Smooth muscle cell (in vitro differentiated cells): ENCODE measurements around the gene CBLL1. TPM values are rescaled to one million over a fixed set of nuclear protein-coding genes. Genes with fewer than 3 reads are reported as not detected.
A peak's percentile ranks its signal among the peaks of the same experiment; 100 is the strongest.

Source experiments
- DNase-seq: peaks from one replicate; lab custom pipeline; 2025; ENCODE audit not compliant: unreplicated experiment; lab: John Stamatoyannopoulos, UW
- H2AFZ ChIP-seq: fragments of 200-600 bp; sonication (generic); 2 replicates; pipeline ENCODE4 v1.6.0; 2016; ENCODE audit warnings: antibody characterized with exemption, low read depth, mild to moderate bottlenecking
- H3F3A ChIP-seq: fragments of 200-600 bp; sonication (generic); 2 replicates; pipeline ENCODE4 v1.6.0; 2017; ENCODE audit warnings: antibody characterized with exemption, low read depth
- H3K27ac ChIP-seq: fragments of 200-600 bp; sonication (generic); 2 replicates; pipeline ENCODE4 v1.5.1; 2016; ENCODE audit warnings: low read depth, mild to moderate bottlenecking
- H3K27me3 ChIP-seq: fragments of 200-600 bp; sonication (generic); 2 replicates; pipeline ENCODE4 v1.6.1; 2016; ENCODE audit warnings: low read depth, mild to moderate bottlenecking
- H3K36me3 ChIP-seq: fragments of 200-600 bp; sonication (generic); 2 replicates; pipeline ENCODE4 v1.5.1; 2016; ENCODE audit warnings: low read depth
- H3K4me1 ChIP-seq: fragments of 200-600 bp; sonication (generic); 2 replicates; pipeline ENCODE4 v1.5.1; 2016; ENCODE audit warnings: low read depth
- H3K4me2 ChIP-seq: fragments of 200-600 bp; sonication (generic); 2 replicates; pipeline ENCODE4 v1.6.0; 2016; ENCODE audit warnings: mild to moderate bottlenecking
- H3K4me3 ChIP-seq: fragments of 200-600 bp; sonication (generic); 2 replicates; pipeline ENCODE4 v1.5.1; 2016; ENCODE audit warnings: mild to moderate bottlenecking
- H3K79me2 ChIP-seq: fragments of 200-600 bp; sonication (generic); 2 replicates; pipeline ENCODE4 v1.6.0; 2016; ENCODE audit warnings: low read depth, mild to moderate bottlenecking
- H3K9ac ChIP-seq: fragments of 200-600 bp; sonication (generic); 2 replicates; pipeline ENCODE4 v1.6.0; 2016; ENCODE audit warnings: low read depth
- H3K9me3 ChIP-seq: fragments of 200-600 bp; sonication (generic); replicated peaks from 2 replicates; pipeline ENCODE4 v1.5.1; 2016; ENCODE audit warnings: low read depth
- H4K20me1 ChIP-seq: fragments of 200-600 bp; sonication (generic); 2 replicates; pipeline ENCODE4 v1.6.0; 2016; ENCODE audit warnings: low read depth
- WGBS: methylation state at CpG from one replicate; pipeline ENCODE4 v1.1.7; 2016; ENCODE audit warnings: low lambda C conversion rate; 5-methylcytosine and 5-hydroxymethylcytosine counted together
- polyA plus RNA-seq: library from polyadenylated mRNA; unstranded; fragments of >200 nt; fragmentation: Nextera tagmentation; extraction: Ambion mirVana; gene quantifications from 2 replicates; pipeline ENCODE4 v1.2.1, GENCODE V29; 2016
- total RNA-seq: library from RNA; depleted of rRNA; stranded (reverse); fragments of >200 nt; gene quantifications from 2 replicates; pipeline ENCODE4 v1.2.3, GENCODE V29; 2014
- TF ChIP-seq, protein P1 (sequence below): fragments of 200-600 bp; sonication (generic); IDR thresholded peaks from 2 replicates; pipeline ENCODE4 v1.5.1; 2017; ENCODE audit warnings: borderline replicate concordance, mild to moderate bottlenecking, antibody characterized with exemption; ENCODE audit not compliant: insufficient read depth, poor library complexity, severe bottlenecking

The CBLL1 gene
- total and polyA plus RNA-seq, 2 experiments from 2014 or later: 17.8 to 22.9 TPM

DNA sequence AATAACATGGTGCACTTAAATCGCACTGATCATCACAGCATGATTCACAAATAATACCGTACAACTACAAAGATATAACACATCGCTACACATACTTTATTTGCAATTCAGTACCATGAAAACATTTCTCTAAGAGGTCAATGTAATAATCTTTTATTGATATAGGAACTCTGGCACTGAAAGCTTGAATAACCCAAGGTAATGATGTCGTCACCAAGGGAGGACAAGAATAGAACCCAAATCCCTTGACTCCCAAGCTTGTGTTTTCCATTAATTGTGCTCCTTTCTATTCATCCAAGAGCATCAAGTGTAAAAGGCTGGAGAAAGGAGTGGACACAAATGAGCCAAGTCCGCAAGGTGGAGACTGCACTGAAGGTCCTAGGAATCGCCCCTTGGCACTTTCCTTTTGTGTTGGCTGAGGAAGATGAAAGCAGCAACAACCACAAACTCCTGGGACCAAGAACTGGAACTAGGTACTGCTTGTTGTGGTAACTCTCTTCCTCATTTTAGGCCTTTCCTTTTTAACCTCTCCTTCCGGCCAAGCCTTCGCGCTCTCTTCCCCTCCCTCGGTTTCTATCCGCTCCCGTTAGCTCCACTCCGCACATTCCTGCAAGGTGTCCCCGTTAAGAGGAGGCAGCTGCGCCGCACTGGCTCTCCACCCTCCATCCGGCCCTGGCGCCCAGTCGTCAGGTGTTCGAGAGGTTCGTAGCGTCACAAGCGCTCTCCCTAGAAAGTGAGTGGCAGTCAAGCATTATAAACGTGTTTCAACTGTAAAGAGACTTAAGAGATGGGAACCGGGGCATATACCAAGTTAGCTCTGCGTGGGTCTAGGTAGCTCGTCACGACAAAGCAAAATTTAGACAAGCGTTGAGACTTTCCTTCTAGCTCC lies 1.0 kb upstream of the CBLL1 start:
- peak overlapping the region; percentile 94 for H2AFZ ChIP-seq
- peaks cover 15% of the 10 kb centered on the region for H3K27me3 ChIP-seq
- WGBS: 14% methylated on average over 29 of the region's 29 CpGs
- peaks cover 21% of the 10 kb centered on the region for H3K4me1 ChIP-seq
- peaks cover 38% of the 10 kb centered on the region for H3K79me2 ChIP-seq
- peak overlapping the region; percentile 84 for H3K4me3 ChIP-seq
- no peak for DNase-seq
- peaks cover 4% of the 10 kb centered on the region for H3F3A ChIP-seq
- H3K27ac ChIP-seq: peak overlapping the region; percentile 69
- H3K4me2 ChIP-seq: peak overlapping the region; percentile 100
- H3K36me3 ChIP-seq: no peaks in the 10 kb centered on the region
- H3K9me3 ChIP-seq: no peaks in the 10 kb centered on the region
- TF ChIP-seq, protein P1, sequence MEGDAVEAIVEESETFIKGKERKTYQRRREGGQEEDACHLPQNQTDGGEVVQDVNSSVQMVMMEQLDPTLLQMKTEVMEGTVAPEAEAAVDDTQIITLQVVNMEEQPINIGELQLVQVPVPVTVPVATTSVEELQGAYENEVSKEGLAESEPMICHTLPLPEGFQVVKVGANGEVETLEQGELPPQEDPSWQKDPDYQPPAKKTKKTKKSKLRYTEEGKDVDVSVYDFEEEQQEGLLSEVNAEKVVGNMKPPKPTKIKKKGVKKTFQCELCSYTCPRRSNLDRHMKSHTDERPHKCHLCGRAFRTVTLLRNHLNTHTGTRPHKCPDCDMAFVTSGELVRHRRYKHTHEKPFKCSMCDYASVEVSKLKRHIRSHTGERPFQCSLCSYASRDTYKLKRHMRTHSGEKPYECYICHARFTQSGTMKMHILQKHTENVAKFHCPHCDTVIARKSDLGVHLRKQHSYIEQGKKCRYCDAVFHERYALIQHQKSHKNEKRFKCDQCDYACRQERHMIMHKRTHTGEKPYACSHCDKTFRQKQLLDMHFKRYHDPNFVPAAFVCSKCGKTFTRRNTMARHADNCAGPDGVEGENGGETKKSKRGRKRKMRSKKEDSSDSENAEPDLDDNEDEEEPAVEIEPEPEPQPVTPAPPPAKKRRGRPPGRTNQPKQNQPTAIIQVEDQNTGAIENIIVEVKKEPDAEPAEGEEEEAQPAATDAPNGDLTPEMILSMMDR: no peak
- peak overlapping the region; percentile 30 for H3K9ac ChIP-seq
- H4K20me1 ChIP-seq: peaks cover 34% of the 10 kb centered on the region

DNA sequence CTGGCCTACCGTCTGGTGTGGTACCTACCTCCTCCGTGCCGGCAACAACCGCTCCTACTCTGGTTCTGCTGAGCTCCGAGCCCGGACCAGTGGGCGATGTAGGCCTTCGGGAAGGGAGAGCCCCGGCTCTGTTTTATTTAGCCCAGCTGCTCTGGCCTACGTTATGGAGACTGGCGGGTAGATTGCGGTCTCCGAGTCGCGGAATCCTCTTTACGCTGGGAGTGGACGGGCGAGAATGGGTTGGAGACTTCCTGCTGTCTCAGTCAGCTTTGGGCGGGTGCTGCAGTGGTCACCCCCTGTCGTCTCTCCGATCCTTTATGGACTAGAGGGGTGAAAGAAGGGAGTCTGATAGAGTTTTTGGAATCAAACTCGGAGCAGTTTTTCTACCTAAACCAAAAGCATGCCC lies 406 bp downstream of the CBLL1 start:
- peaks cover 48% of the 10 kb centered on the region for H4K20me1 ChIP-seq
- peak overlapping the region; percentile 80 for H3K9ac ChIP-seq
- H3K9me3 ChIP-seq: no peaks in the 10 kb centered on the region
- under 1% methylated on average over 22 of the region's 22 CpGs for WGBS
- H3K4me1 ChIP-seq: peaks cover 21% of the 10 kb centered on the region
- peak overlapping the region; percentile 100 for H3K4me2 ChIP-seq
- H3K27me3 ChIP-seq: peaks cover 13% of the 10 kb centered on the region
- H3K79me2 ChIP-seq: peaks cover 52% of the 10 kb centered on the region
- peak overlapping the region; percentile 69 for H3K27ac ChIP-seq
- no peaks in the 10 kb centered on the region for H3K36me3 ChIP-seq
- peak overlapping the region; percentile 92 for H2AFZ ChIP-seq
- peak overlapping the region; percentile 84 for H3K4me3 ChIP-seq
- TF ChIP-seq, protein P1: no peak
- DNase-seq: no peak
- H3F3A ChIP-seq: peaks cover 4% of the 10 kb centered on the region

DNA sequence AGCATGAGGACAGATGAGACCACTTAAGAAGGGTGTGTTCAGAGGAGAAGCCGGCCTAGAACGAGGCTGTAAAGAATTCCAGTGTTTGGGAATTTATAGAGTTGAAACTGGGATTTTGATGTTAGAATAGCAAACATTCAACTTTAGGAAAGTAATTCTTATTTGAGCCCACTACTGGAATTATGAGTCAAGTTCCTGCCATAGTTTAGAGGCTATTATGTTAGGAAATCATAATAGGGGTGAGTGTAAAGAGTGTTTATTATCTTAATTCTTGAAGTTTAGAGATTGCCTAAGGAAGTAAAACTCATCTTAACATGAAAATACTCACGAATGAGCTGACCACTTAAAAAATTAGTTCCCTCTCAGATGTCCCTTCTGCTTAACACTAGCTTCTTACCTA lies 2.1 kb downstream of the CBLL1 start:
- Histone ChIP-seq H3K27ac (no peak overlapping the region), H3K4me2 (no peak overlapping the region), H3K4me3 (no peak overlapping the region), H4K20me1 (peaks cover 63% of the 10 kb centered on the region), H3K27me3 (no peaks in the 10 kb centered on the region), H2AFZ (no peak overlapping the region), H3K9ac (no peak overlapping the region), H3K36me3 (peaks cover 3% of the 10 kb centered on the region), H3K79me2 (peaks cover 61% of the 10 kb centered on the region), H3F3A (peaks cover 4% of the 10 kb centered on the region), H3K9me3 (no peaks in the 10 kb centered on the region), H3K4me1 (peaks cover 21% of the 10 kb centered on the region)
- no peak for DNase-seq
- 87% methylated on average over 3 of the region's 3 CpGs for WGBS
- TF ChIP-seq, protein P1: no peak
